Panc1 (cell line): ENCODE results near the gene RAB3IL1.

ENCODE experiments used
- CTCF ChIP-seq: fragments of 450-650 bp; IDR thresholded peaks from 2 replicates; pipeline ENCODE4 v1.5.1; 2017; ENCODE audit warnings: mild to moderate bottlenecking
- POLR2AphosphoS5 ChIP-seq: IDR thresholded peaks from 2 replicates; pipeline ENCODE4 v1.6.1; 2012; ENCODE audit warnings: mild to moderate bottlenecking, low read depth, low read length, moderate library complexity
- REST ChIP-seq, 2 experiments: IDR thresholded peaks; 2 replicates each; pipeline ENCODE4 v1.6.1; 2011 to 2012; ENCODE audit warnings: low read depth in 2 of 2, control low read depth in 1 of 2, low read length in 1 of 2, mild to moderate bottlenecking in 1 of 2, moderate library complexity in 1 of 2; ENCODE audit not compliant: insufficient read depth in 1 of 2
- SIN3A ChIP-seq: IDR thresholded peaks from 2 replicates; pipeline ENCODE4 v1.6.1; 2012; ENCODE audit warnings: low read depth, mild to moderate bottlenecking, low read length, moderate library complexity, borderline replicate concordance; ENCODE audit not compliant: insufficient read depth
- TCF7L2 ChIP-seq: IDR thresholded peaks from 2 replicates; pipeline ENCODE4 v1.6.1; 2011; ENCODE audit warnings: mild to moderate bottlenecking, low read depth, low read length, inconsistent platforms

GRCh38 chr11:61875698-61876097 is 41.7 kb downstream of the RAB3IL1 start:
- no peak for TF ChIP-seq CTCF
- TF ChIP-seq REST (IDR thresholded peaks at IDR 0.05; ENCODE audit: insufficient read depth in 1 of 2, low read depth in 2 of 2, low read length in 1 of 2) = no peak
- TF ChIP-seq POLR2AphosphoS5 = no peak
- TF ChIP-seq TCF7L2 = no peak
- no peak for TF ChIP-seq SIN3A
